Neural cell (in vitro differentiated cells): Measurements from ENCODE around the gene NLRC5.

Experiments used
- CTCF ChIP-seq: fragments of 450-650 bp; IDR thresholded peaks from 2 replicates; pipeline ENCODE4 v1.5.1; 2014; ENCODE audit warnings: antibody characterized with exemption, mild to moderate bottlenecking, moderate library complexity; ENCODE audit not compliant: poor library complexity, severe bottlenecking
- EP300 ChIP-seq: fragments of 450-650 bp; conservative IDR thresholded peaks from 2 replicates; pipeline ENCODE4 v1.6.1; 2014; ENCODE audit warnings: antibody characterized with exemption, mild to moderate bottlenecking, moderate library complexity; ENCODE audit not compliant: poor library complexity, severe bottlenecking
- EZH2 ChIP-seq: fragments of 200-600, 300-800 bp; shearing (Covaris generic), sonication (generic); IDR thresholded peaks from 2 replicates; pipeline ENCODE4 v1.6.1; 2014; ENCODE audit warnings: antibody characterized with exemption, low read length, borderline replicate concordance, mild to moderate bottlenecking; ENCODE audit not compliant: insufficient read depth, poor library complexity, severe bottlenecking
- MXI1 ChIP-seq: fragments of 450-650 bp; conservative IDR thresholded peaks from 2 replicates; pipeline ENCODE4 v1.6.1; 2014; ENCODE audit warnings: antibody characterized with exemption, mild to moderate bottlenecking; ENCODE audit not compliant: poor library complexity, severe bottlenecking
- POLR2AphosphoS5 ChIP-seq: IDR thresholded peaks from 2 replicates; pipeline ENCODE4 v1.6.1; 2012
- RAD21 ChIP-seq: fragments of 450-650 bp; conservative IDR thresholded peaks from 2 replicates; pipeline ENCODE4 v1.6.1; 2014; ENCODE audit warnings: antibody characterized with exemption, mild to moderate bottlenecking, moderate library complexity

GRCh38 chr16:57036945-57037344 is 47.6 kb downstream of the NLRC5 start:
- no peak for TF ChIP-seq RAD21
- TF ChIP-seq EZH2: no peak
- TF ChIP-seq MXI1: no peak
- no peak for TF ChIP-seq POLR2AphosphoS5
- no peak for TF ChIP-seq CTCF
- TF ChIP-seq EP300: no peak
